Measurements from ENCODE around the gene ATP8B4.
A peak's percentile ranks its signal among the peaks of the same experiment; 100 is the strongest.

Gene ATP8B4

DNA sequence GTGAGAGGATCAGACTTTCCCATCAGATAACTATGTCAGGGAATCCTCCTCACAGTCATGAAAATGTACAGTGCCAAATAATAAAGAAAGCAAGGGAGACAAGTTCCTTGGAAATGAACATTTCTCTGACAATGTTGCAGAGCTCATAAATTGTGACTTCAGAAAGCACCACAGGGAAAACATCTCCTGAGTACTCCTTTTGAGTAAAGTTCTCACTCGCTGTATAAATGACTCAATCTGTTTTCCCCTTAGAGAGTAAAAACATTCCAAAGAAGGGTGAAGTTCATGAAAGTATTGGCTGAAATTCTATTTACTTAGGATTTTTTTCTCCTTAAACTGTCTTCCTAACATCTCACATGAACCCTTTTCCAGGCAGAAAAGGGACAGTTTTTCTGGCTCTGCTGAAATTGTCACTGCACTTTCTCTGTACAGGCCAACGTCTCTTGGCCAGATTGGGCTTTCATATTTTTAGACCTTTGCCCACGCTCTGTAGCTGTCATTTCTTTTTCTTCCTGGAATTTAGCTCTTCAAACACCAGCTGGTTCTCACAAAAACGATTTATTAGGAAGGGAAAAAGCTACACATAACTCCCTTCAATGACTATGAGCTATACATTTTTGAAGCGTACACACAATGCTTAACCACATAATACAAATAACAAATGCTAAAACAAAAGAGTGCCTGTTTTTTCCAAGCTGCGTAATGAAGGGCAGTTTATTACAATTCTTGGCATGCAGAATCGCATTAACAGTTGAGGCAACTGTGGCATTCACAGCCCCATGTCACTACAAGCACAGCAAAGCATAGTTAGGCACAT lies 216.1 kb downstream of the ATP8B4 start:
- no peaks in the 10 kb centered on the region for H3K36me3 ChIP-seq (ENCODE audit: control insufficient read depth, insufficient read depth, low read length)
- H3K27me3 ChIP-seq (ENCODE audit: control insufficient read depth, insufficient read depth, low read length, poor library complexity, severe bottlenecking), result no peaks in the 10 kb centered on the region
- no peaks in the 10 kb centered on the region for H3K4me1 ChIP-seq (ENCODE audit: control insufficient read depth, insufficient read depth, low read length)
- H3K27ac ChIP-seq (ENCODE audit: insufficient read depth, low read depth, low read length, poor library complexity, severe bottlenecking), result no peak overlapping the region
- no peak overlapping the region for H3K4me3 ChIP-seq (ENCODE audit: insufficient read depth, low read depth, low read length)
- 94 to 95% methylated on average over 7 of the region's 7 CpGs for WGBS, 2 experiments
- H3K9me3 ChIP-seq (ENCODE audit: control insufficient read depth, low read length), result no peaks in the 10 kb centered on the region

GRCh38 chr15:49901996-49902684 lies 216.9 kb downstream of the ATP8B4 start:
- no peaks in the 10 kb centered on the region for H3K9me3 ChIP-seq (ENCODE audit: control insufficient read depth, low read length)
- H3K27me3 ChIP-seq (ENCODE audit: control insufficient read depth, insufficient read depth, low read length, poor library complexity, severe bottlenecking), result no peaks in the 10 kb centered on the region
- no peaks in the 10 kb centered on the region for H3K36me3 ChIP-seq (ENCODE audit: control insufficient read depth, insufficient read depth, low read length)
- 95 to 96% methylated on average over 2 of the region's 2 CpGs for WGBS, 2 experiments
- no peaks in the 10 kb centered on the region for H3K4me1 ChIP-seq (ENCODE audit: control insufficient read depth, insufficient read depth, low read length)
- no peak overlapping the region for H3K27ac ChIP-seq (ENCODE audit: insufficient read depth, low read depth, low read length, poor library complexity, severe bottlenecking)
- H3K4me3 ChIP-seq (ENCODE audit: insufficient read depth, low read depth, low read length), result no peak overlapping the region

DNA sequence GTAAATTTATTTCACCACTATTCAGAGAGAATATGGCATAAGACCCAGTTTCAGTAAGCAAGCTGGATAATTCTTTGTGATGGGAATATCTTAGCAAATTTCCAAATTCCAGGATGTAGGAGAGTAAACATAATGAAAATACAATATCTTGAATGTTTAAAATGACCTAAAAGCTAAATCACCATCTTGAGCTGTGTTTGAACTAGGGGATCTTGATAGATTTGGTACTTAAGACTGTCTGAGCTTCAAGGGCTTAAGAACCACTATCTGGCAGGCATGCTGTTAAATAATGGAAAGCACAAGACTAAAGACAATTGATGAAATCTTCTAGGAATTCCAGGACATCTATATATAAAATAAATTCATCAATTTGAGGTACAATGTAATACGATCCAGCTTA lies 217.7 kb downstream of the ATP8B4 start:
- no peaks in the 10 kb centered on the region for H3K9me3 ChIP-seq (ENCODE audit: control insufficient read depth, low read length)
- H3K4me3 ChIP-seq (ENCODE audit: insufficient read depth, low read depth, low read length), result no peak overlapping the region
- no CpG with 5 or more reads among the region's 1 CpG for WGBS, 2 experiments
- H3K27ac ChIP-seq (ENCODE audit: insufficient read depth, low read depth, low read length, poor library complexity, severe bottlenecking), result no peak overlapping the region
- no peaks in the 10 kb centered on the region for H3K27me3 ChIP-seq (ENCODE audit: control insufficient read depth, insufficient read depth, low read length, poor library complexity, severe bottlenecking)
- no peaks in the 10 kb centered on the region for H3K36me3 ChIP-seq (ENCODE audit: control insufficient read depth, insufficient read depth, low read length)
- H3K4me1 ChIP-seq (ENCODE audit: control insufficient read depth, insufficient read depth, low read length), result no peaks in the 10 kb centered on the region

GRCh38 chr15:49900903-49901235 lies 218.2 kb downstream of the ATP8B4 start:
- Histone ChIP-seq H3K36me3 (ENCODE audit: control insufficient read depth, insufficient read depth, low read length) (no peaks in the 10 kb centered on the region), H3K27ac (ENCODE audit: insufficient read depth, low read depth, low read length, poor library complexity, severe bottlenecking) (no peak overlapping the region), H3K27me3 (ENCODE audit: control insufficient read depth, insufficient read depth, low read length, poor library complexity, severe bottlenecking) (no peaks in the 10 kb centered on the region), H3K4me1 (ENCODE audit: control insufficient read depth, insufficient read depth, low read length) (peaks cover under 1% of the 10 kb centered on the region), H3K9me3 (ENCODE audit: control insufficient read depth, low read length) (no peaks in the 10 kb centered on the region), H3K4me3 (ENCODE audit: insufficient read depth, low read depth, low read length) (no peak overlapping the region)
- 100% methylated on average over 1 of the region's 1 CpG for WGBS, 2 experiments

DNA sequence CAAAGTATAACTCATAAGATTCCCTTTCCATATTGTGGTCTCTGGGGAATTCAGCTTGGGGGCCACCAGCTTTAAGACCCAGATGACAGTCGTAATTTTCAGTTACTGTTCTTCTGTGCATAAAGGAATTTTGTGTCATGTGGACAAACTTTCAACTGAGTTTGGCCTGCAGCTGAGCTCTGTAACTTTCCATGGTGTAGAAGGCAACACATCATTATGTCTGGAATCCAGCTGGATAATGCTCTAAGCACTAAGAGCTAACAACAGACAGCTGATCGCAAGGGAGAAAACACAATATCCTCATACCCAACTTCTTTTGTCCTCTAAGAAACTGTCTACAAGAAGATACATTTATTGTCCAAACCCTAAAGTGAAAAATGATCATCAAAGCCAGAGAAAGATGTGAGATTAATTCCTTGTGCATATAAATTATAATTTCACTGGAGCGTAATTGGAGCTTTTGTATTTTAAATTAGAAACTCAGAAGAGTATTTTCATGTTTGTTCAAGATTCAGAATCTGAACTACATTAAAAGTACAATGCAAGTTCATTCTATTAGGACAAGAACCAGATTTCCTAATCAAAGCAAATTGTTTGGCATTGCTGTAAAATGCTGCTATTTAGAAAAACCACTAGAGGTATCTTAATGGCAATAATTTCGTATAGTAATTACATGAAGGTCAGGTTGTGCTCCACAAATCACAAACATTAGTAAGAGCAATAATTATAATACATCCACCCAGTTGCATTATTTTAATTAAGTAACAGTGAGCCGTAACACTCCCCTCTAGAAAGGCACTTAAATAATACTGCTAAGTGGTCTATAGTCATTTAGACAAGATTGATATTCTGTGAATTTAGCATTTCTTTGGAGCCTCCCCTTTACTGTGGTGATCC lies 218.8 kb downstream of the ATP8B4 start:
- H3K4me3 ChIP-seq (ENCODE audit: insufficient read depth, low read depth, low read length), result no peak overlapping the region
- H3K9me3 ChIP-seq (ENCODE audit: control insufficient read depth, low read length), result no peaks in the 10 kb centered on the region
- no peaks in the 10 kb centered on the region for H3K36me3 ChIP-seq (ENCODE audit: control insufficient read depth, insufficient read depth, low read length)
- peaks cover 5% of the 10 kb centered on the region for H3K4me1 ChIP-seq (ENCODE audit: control insufficient read depth, insufficient read depth, low read length)
- 67 to 75% methylated on average over 3 to 5 of the region's 5 CpGs for WGBS, 2 experiments
- no peaks in the 10 kb centered on the region for H3K27me3 ChIP-seq (ENCODE audit: control insufficient read depth, insufficient read depth, low read length, poor library complexity, severe bottlenecking)
- H3K27ac ChIP-seq (ENCODE audit: insufficient read depth, low read depth, low read length, poor library complexity, severe bottlenecking), result no peak overlapping the region

DNA sequence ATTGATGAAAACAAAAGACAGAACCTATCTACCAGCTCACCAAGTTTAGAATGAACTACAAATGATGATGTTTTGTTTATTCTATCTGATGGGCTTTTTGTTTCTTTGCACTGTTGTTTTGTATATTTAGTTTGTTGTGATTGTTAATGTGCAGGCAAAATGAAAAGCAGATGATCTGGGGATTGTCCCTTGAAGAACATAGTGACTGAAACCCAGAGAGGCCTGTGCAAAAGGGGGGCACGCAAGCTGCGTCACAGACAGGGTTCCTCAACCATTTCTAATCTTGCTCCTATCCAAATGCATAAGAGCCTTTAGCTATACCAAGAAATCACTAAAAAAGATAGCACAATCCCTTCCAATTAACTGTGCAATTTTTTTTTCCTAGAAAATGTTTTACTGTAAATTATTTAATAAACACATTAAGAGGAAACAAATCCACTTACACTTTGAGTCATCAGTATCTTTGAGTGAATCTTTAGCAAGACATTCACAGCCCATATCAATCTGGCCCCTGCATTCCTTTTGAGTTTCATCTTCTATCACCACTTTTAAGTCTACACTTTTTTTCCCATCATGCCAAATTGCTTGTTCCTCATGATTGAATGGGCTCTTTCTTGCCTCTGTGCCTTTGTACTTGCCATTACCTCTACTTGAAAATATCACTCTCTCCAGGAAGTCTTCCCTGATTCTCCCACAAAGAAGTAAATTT lies 220.3 kb downstream of the ATP8B4 start:
- Histone ChIP-seq H3K27ac (ENCODE audit: insufficient read depth, low read depth, low read length, poor library complexity, severe bottlenecking) (no peak overlapping the region), H3K9me3 (ENCODE audit: control insufficient read depth, low read length) (no peaks in the 10 kb centered on the region), H3K4me3 (ENCODE audit: insufficient read depth, low read depth, low read length) (no peak overlapping the region), H3K4me1 (ENCODE audit: control insufficient read depth, insufficient read depth, low read length) (peaks cover 10% of the 10 kb centered on the region), H3K27me3 (ENCODE audit: control insufficient read depth, insufficient read depth, low read length, poor library complexity, severe bottlenecking) (no peaks in the 10 kb centered on the region), H3K36me3 (ENCODE audit: control insufficient read depth, insufficient read depth, low read length) (no peaks in the 10 kb centered on the region)
- WGBS, 2 experiments, result 100% methylated on average over 2 of the region's 2 CpGs

- Histone ChIP-seq H3K27ac (ENCODE audit: insufficient read depth, low read depth, low read length, poor library complexity, severe bottlenecking) (no peak overlapping the region), H3K36me3 (ENCODE audit: control insufficient read depth, insufficient read depth, low read length) (no peaks in the 10 kb centered on the region), H3K9me3 (ENCODE audit: control insufficient read depth, low read length) (no peaks in the 10 kb centered on the region), H3K4me3 (ENCODE audit: insufficient read depth, low read depth, low read length) (no peak overlapping the region), H3K27me3 (ENCODE audit: control insufficient read depth, insufficient read depth, low read length, poor library complexity, severe bottlenecking) (no peaks in the 10 kb centered on the region), H3K4me1 (ENCODE audit: control insufficient read depth, insufficient read depth, low read length) (peaks cover 10% of the 10 kb centered on the region)
Observed at GRCh38 chr15:49898097-49898496, 220.9 kb downstream of the ATP8B4 start.

DNA sequence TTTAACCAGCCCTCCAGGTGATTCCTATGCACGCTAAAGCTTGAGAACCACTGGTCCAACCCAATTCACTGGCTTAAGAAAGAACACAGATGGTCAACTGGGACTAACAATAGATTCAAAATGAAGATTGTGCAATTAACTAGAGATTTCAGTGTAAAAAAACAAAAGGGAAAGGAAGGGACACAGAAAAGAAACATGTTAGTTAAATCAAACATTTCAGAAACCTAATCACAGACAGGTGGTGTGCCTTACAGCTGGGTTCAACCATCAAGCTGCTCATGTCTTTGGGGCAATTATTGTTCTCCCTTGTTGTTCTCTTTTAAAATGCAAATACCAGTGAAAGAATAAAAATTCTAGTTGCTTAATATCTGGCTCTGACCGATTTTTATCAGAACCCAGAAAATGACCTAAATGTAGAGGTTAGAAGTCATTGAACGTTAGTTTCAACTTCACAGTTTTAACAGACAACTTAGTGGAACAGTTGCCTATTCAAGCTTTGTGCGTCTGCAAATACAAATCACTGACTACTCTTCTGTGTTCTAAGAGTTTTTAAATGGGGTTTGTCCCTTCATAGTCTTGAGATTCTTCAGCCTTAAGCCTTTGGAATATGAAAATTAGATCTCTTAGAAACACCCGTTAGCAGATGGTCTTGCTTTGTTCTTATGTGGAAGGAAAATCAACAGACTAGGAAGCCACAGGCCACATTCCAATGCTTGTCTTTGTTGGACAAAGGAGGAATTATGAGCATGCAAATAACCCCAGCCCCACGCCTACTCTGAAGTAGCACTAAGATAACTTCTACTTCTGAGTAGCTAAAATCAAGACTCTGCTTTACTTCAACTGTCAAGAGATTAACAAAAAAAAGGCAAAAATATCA lies 223.4 kb downstream of the ATP8B4 start:
- 47 to 49% methylated on average over 5 to 6 of the region's 6 CpGs for WGBS, 2 experiments
- Histone ChIP-seq H3K4me1 (ENCODE audit: control insufficient read depth, insufficient read depth, low read length) (peaks cover 10% of the 10 kb centered on the region), H3K27ac (ENCODE audit: insufficient read depth, low read depth, low read length, poor library complexity, severe bottlenecking) (peak overlapping the region; percentile 52), H3K36me3 (ENCODE audit: control insufficient read depth, insufficient read depth, low read length) (no peaks in the 10 kb centered on the region), H3K27me3 (ENCODE audit: control insufficient read depth, insufficient read depth, low read length, poor library complexity, severe bottlenecking) (no peaks in the 10 kb centered on the region), H3K9me3 (ENCODE audit: control insufficient read depth, low read length) (no peaks in the 10 kb centered on the region), H3K4me3 (ENCODE audit: insufficient read depth, low read depth, low read length) (no peak overlapping the region)

- 91 to 99% methylated on average over 3 of the region's 3 CpGs for WGBS, 2 experiments
- Histone ChIP-seq H3K4me1 (ENCODE audit: control insufficient read depth, insufficient read depth, low read length) (peaks cover 7% of the 10 kb centered on the region), H3K36me3 (ENCODE audit: control insufficient read depth, insufficient read depth, low read length) (no peaks in the 10 kb centered on the region), H3K27ac (ENCODE audit: insufficient read depth, low read depth, low read length, poor library complexity, severe bottlenecking) (no peak overlapping the region), H3K4me3 (ENCODE audit: insufficient read depth, low read depth, low read length) (no peak overlapping the region), H3K9me3 (ENCODE audit: control insufficient read depth, low read length) (no peaks in the 10 kb centered on the region), H3K27me3 (ENCODE audit: control insufficient read depth, insufficient read depth, low read length, poor library complexity, severe bottlenecking) (no peaks in the 10 kb centered on the region)
Observed at GRCh38 chr15:49890689-49891088, 228.3 kb downstream of the ATP8B4 start.
